Astrocyte of the spinal cord (primary cell): ENCODE measurements around the gene PTPRO.

ENCODE experiments used
- DNase-seq: peaks from one replicate; pipeline ENCODE4 v3.0.0; 2011; ENCODE audit warnings: low read depth, low spot score
- H3K4me3 ChIP-seq: 2 replicates; pipeline ENCODE4 v1.5.1; 2011; ENCODE audit warnings: low read depth, mild to moderate bottlenecking, low read length, moderate library complexity
- in situ Hi-C: cut with HindIII; loops from 2 replicates; pipeline ENCODE4 v1.10.0; 2017; ENCODE audit warnings: low sequenced_read_pairs
- TF ChIP-seq, protein P1 (sequence below): IDR thresholded peaks from 2 replicates; pipeline ENCODE4 v1.5.1; 2012; ENCODE audit warnings: low read depth, mild to moderate bottlenecking, low read length, inconsistent platforms

The PTPRO gene

GRCh38 chr12:15574353-15574752 is 252.0 kb downstream of the PTPRO start:
- H3K4me3 ChIP-seq = no peak overlapping the region
- DNase-seq = no peak
- TF ChIP-seq, protein P1, sequence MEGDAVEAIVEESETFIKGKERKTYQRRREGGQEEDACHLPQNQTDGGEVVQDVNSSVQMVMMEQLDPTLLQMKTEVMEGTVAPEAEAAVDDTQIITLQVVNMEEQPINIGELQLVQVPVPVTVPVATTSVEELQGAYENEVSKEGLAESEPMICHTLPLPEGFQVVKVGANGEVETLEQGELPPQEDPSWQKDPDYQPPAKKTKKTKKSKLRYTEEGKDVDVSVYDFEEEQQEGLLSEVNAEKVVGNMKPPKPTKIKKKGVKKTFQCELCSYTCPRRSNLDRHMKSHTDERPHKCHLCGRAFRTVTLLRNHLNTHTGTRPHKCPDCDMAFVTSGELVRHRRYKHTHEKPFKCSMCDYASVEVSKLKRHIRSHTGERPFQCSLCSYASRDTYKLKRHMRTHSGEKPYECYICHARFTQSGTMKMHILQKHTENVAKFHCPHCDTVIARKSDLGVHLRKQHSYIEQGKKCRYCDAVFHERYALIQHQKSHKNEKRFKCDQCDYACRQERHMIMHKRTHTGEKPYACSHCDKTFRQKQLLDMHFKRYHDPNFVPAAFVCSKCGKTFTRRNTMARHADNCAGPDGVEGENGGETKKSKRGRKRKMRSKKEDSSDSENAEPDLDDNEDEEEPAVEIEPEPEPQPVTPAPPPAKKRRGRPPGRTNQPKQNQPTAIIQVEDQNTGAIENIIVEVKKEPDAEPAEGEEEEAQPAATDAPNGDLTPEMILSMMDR = no peak
- in situ Hi-C loops = no loop called here

DNA sequence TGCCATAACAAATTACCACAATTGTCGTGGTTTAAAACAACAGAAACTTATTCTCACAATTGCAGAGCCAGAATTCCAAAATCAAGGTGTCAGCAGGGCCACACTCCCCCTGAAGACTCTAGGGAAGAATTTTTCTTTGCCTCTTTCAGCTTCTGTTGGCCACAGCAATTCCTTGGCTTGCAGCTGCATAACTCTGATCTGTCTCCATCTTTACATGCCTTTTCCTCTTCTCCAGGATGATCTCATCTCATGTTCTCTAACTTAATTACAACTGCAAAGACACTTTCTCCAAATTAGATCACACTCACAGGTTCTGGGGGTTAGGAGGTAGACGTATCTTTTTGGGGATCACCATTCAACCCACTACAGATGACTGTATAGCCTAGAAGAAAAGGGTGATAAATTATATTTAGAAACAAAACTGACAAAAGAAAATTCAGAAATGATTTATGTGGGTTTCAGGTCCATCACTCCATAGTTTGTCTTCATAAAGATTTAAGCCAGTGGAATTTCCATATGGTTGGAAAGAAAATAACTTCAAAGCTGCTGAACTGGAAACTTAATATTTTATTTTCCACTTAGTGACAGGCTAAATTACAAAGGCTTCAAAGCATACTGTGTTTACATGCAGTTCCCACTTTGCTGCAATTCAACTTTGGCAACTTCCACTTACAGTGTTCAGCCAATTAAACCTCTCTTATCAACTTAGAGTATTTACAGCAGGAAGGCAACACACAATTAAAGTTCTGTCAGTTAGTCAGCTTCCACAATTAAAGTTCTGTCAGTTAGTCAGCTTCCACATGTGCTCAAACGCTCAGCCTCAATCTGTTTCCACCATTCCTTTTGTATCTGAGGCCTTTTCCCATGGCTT is 253.6 kb downstream of the PTPRO start:
- H3K4me3 ChIP-seq = no peak overlapping the region
- in situ Hi-C loops = no loop called here
- DNase-seq = no peak
- TF ChIP-seq, protein P1 = no peak

DNA sequence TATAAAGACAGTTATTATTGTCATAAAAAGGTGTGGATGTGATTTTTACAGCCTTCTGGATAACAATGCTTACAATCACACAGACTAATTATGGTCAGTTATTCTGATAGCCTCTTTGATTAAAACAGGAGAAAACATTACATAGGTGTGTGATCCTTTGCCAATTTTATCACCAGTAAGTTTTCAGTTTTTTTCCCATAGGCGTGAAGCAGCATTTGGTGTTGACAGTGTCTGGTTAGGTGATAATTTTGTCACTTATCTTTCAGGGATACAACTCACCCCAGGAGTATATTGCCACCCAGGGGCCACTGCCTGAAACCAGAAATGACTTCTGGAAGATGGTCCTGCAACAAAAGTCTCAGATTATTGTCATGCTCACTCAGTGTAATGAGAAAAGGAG is 258.1 kb downstream of the PTPRO start:
- no peak overlapping the region for H3K4me3 ChIP-seq
- in situ Hi-C loops = no loop called here
- DNase-seq = no peak
- TF ChIP-seq, protein P1 = no peak

GRCh38 chr12:15581006-15581405 is 258.7 kb downstream of the PTPRO start:
- in situ Hi-C loops = no loop called here
- DNase-seq = peak; percentile 22
- TF ChIP-seq, protein P1 = no peak
- no peak overlapping the region for H3K4me3 ChIP-seq

GRCh38 chr12:15583804-15584203 is 261.5 kb downstream of the PTPRO start:
- no peak overlapping the region for H3K4me3 ChIP-seq
- no peak for DNase-seq
- TF ChIP-seq, protein P1 = no peak
- in situ Hi-C loops = no loop called here

DNA sequence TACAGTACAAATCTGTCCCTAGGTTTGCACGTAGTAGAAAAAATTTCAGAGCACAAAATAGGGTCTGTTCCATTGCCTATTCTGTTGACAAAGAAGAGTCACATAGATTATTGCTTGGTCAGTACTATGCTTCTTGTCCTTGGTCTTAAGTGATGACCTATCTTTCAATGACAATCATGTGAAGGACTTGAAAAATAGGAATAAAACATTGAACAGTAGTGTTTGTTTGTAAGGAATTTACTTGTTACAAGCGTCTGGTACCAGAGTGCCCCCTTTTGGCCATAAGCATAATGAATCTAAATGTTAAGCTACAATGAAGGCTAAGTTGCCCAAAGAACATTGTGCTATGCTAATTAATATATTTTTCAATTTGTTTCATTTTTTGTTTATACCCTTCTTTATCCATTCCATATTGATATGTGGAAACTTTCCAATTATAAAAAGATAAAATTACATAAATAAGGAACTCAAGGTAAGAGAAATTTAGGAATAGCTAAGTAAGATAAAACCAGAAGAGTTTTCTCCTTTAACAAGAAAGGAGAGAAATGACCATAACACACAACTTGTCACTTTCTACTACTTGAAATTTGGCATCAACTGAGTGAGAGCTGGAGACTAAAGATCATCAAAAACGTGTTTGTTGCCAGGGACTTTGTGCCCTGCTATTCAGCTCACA is 262.2 kb downstream of the PTPRO start:
- in situ Hi-C loops = no loop called here
- peak; percentile 72 for DNase-seq
- TF ChIP-seq, protein P1 = peak; percentile 77
- no peak overlapping the region for H3K4me3 ChIP-seq
